Uterus (tissue), 4 donors: ENCODE data around the gene ELL2. TPM values are rescaled to one million over a fixed set of nuclear protein-coding genes. Genes with fewer than 3 reads are reported as not detected.

Source experiments
- DNase-seq, 2 donors: peaks; one replicate each; pipeline ENCODE4 v3.0.0-alpha.2; 2019 to 2020
- H3K27ac ChIP-seq, 2 donors: fragments of 200-600 bp; sonication (generic); 1 replicate in 1 of 2; 2 replicates in 1 of 2; pipeline ENCODE4 v1.5.1; 2016 to 2018
- H3K27me3 ChIP-seq, 2 donors: fragments of 200-600 bp; sonication (generic); one replicate each; pipeline ENCODE4 v1.5.1; 2018 to 2019; ENCODE audit warnings: control low read depth in 1 of 2
- H3K36me3 ChIP-seq, 2 donors: fragments of 200-600 bp; sonication (generic); one replicate each; pipeline ENCODE4 v1.5.1; 2019; ENCODE audit warnings: control low read depth in 1 of 2
- H3K4me1 ChIP-seq, 2 donors: fragments of 200-600 bp; sonication (generic); one replicate each; pipeline ENCODE4 v1.5.1; 2018 to 2019; ENCODE audit warnings: control low read depth in 1 of 2
- H3K4me3 ChIP-seq, 2 donors: fragments of 200-600 bp; sonication (generic); 1 replicate in 1 of 2; 2 replicates in 1 of 2; pipeline ENCODE4 v1.5.1; 2018 to 2019; ENCODE audit warnings: mild to moderate bottlenecking in 1 of 2
- H3K9me3 ChIP-seq, 2 donors: fragments of 200-600 bp; sonication (generic); one replicate each; pipeline ENCODE4 v1.5.1; 2019; ENCODE audit warnings: control low read depth in 1 of 2
- POLR2A ChIP-seq, 2 donors: fragments of 450-650 bp; IDR thresholded peaks; one replicate each; pipeline ENCODE4 v1.6.1; 2016; ENCODE audit warnings: antibody characterized with exemption in 2 of 2, mild to moderate bottlenecking in 1 of 2, moderate library complexity in 1 of 2
- intact Hi-C: fragments of 100-400 bp; cut with DNase I; formaldehyde crosslinking; loops from one replicate; pipeline ENCODE4 v1.15.1; 2023; ENCODE audit warnings: low total_unique reads
- total RNA-seq, 4 donors: library from RNA; depleted of rRNA in 3 of 4; stranded (reverse); fragments of >200 nt in 3 of 4; gene quantifications; one replicate each; pipeline versions ENCODE4 v1.1.0 to v1.2.4, GENCODE V29; 2014 to 2023
- TF ChIP-seq, protein P1 (sequence below), 4 experiments: fragments of 200-600 bp in 2 of 4; fragments of 450-650 bp in 2 of 4; sonication (generic) in 2 of 4; IDR thresholded peaks; one replicate each; pipeline ENCODE4 v1.5.1; 2016 to 2019; ENCODE audit warnings: antibody characterized with exemption in 4 of 4, mild to moderate bottlenecking in 2 of 4, moderate library complexity in 1 of 4
- donor health status: DM: yes; HTN: yes; CAD: no.

ELL2 gene
- total RNA-seq, 4 donors from 2014 or later, result 2.3 to 53.2 (median 16.0) TPM

DNA sequence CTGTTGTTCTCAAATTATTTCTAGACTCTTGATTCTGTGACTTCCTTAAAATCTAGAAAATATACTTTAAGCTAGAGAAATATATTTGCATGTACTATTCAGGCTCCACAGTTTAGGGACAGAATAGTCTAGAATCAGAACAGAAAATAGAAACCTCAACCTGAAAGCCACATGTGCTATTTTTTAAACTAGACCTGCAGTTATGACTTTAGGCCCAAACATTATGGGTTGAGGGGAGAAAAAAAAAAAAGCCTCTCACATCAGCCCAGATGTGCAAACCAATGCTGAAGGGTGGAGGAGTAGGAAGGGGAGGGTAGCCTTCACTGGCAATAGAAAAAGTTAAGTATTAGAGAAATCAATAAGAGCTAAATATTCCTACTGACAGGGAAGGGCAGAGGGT, 35.7 kb downstream of the ELL2 start:
- H3K4me3 ChIP-seq, result no peak overlapping the region
- H3K27ac ChIP-seq, result no peak overlapping the region

DNA sequence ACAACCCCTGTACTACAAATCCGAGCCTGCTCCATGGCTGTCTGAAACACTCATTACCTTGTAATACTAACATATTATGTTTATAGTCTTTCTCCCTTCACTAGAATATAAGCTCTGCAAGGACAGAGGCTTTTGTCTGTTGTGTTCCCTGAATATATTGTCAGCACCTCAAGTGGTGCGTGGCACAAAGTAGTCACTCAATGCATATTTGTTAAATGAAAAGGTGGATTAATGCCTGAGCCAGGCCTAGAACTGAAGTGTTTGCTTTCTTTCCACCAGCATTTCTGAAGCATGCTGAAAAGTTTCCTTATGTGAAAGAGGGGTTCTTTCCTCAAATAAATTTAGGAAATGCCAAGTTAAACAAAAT, 36.3 kb downstream of the ELL2 start:
- H3K36me3 ChIP-seq, result no peaks in the 10 kb centered on the region
- intact Hi-C loops, result no loop called here
- H3K4me1 ChIP-seq, result no peaks in the 10 kb centered on the region
- TF ChIP-seq, protein P1, sequence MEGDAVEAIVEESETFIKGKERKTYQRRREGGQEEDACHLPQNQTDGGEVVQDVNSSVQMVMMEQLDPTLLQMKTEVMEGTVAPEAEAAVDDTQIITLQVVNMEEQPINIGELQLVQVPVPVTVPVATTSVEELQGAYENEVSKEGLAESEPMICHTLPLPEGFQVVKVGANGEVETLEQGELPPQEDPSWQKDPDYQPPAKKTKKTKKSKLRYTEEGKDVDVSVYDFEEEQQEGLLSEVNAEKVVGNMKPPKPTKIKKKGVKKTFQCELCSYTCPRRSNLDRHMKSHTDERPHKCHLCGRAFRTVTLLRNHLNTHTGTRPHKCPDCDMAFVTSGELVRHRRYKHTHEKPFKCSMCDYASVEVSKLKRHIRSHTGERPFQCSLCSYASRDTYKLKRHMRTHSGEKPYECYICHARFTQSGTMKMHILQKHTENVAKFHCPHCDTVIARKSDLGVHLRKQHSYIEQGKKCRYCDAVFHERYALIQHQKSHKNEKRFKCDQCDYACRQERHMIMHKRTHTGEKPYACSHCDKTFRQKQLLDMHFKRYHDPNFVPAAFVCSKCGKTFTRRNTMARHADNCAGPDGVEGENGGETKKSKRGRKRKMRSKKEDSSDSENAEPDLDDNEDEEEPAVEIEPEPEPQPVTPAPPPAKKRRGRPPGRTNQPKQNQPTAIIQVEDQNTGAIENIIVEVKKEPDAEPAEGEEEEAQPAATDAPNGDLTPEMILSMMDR (IDR thresholded peaks at IDR 0.05), result no peak
- TF ChIP-seq POLR2A (IDR thresholded peaks at IDR 0.05), result no peak
- DNase-seq, result no peak
- no peaks in the 10 kb centered on the region for H3K9me3 ChIP-seq
- H3K27ac ChIP-seq, result no peak overlapping the region
- no peak overlapping the region for H3K4me3 ChIP-seq
- H3K27me3 ChIP-seq, result no peaks in the 10 kb centered on the region

More for the DNA sequence above, 35.7 kb downstream of the ELL2 start:
- Histone ChIP-seq H3K9me3 (no peaks in the 10 kb centered on the region), H3K4me1 (no peaks in the 10 kb centered on the region), H3K36me3 (no peaks in the 10 kb centered on the region), H3K27me3 (no peaks in the 10 kb centered on the region)
- intact Hi-C loops, result no loop called here
- no peak for DNase-seq
- TF ChIP-seq, protein P1 (IDR thresholded peaks at IDR 0.05), result no peak
- TF ChIP-seq POLR2A (IDR thresholded peaks at IDR 0.05), result no peak

DNA sequence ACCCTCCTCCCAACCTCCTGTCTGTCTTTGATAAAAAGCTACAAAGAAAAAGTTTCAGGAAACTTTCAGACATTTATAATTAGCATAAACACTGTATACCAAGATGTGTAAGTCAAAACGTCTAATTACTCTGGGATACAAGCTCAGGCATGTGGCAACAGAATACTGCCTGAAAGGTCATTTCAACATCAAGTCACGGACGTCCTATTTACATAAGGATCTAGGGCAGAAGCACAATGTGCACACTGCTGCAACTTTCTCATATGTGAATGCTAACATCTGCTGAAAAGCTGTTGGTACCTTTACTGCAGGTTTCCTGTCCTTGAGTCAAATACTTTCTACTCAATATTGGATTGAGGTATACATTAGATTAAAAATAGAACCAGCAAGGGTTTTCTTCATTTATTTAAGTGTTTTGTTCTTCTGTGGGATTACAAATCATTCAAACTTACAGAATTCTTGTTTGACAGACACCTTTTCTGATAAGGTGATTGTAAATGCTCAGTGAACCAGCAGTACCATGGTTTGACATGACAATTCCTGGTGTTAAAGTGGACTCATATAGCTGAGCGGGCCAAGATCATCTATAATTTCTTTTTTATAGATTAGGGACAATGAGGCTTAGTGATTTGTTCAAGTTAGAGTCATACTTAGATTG, 36.8 kb downstream of the ELL2 start:
- H3K4me3 ChIP-seq, result no peak overlapping the region
- no peak overlapping the region for H3K27ac ChIP-seq
- no peaks in the 10 kb centered on the region for H3K9me3 ChIP-seq
- H3K27me3 ChIP-seq, result no peaks in the 10 kb centered on the region
- no peak for TF ChIP-seq POLR2A (IDR thresholded peaks at IDR 0.05)
- TF ChIP-seq, protein P1 (IDR thresholded peaks at IDR 0.05), result no peak
- intact Hi-C loops, result no loop called here
- H3K4me1 ChIP-seq, result no peaks in the 10 kb centered on the region
- no peaks in the 10 kb centered on the region for H3K36me3 ChIP-seq
- no peak for DNase-seq

DNA sequence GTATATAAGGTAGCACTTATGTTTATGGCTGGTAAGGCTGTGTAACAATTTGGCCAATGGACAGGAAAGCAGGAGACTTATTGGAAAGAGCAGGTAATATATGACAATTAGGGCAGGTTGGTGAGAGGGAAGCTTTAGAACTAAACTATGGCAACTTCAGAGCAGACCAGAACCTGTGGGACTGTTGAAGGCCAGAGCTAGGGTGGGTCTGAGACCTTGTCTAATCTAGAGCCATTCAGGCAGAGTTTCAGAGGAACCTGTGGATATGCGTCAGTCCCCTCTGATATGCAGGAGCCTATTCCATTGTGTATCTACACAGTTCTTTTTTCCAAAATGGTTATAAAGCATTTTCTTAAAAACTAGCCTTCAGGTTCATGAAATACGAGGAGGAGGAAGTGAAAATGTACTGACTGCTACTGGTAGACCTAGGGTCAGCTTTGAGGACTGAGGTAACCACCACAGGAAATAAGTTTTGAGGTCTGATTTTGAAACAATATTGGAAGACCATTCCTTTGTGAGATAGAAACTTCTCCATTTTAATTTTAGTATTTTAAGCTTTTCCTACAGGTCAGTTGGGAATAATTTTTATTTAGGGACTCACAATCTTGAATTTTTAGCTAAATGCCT, 37.6 kb downstream of the ELL2 start:
- no peaks in the 10 kb centered on the region for H3K4me1 ChIP-seq
- intact Hi-C loops, result no loop called here
- no peaks in the 10 kb centered on the region for H3K27me3 ChIP-seq
- no peak for DNase-seq
- no peaks in the 10 kb centered on the region for H3K36me3 ChIP-seq
- no peaks in the 10 kb centered on the region for H3K9me3 ChIP-seq
- TF ChIP-seq, protein P1 (IDR thresholded peaks at IDR 0.05), result no peak
- no peak for TF ChIP-seq POLR2A (IDR thresholded peaks at IDR 0.05)
- no peak overlapping the region for H3K4me3 ChIP-seq
- no peak overlapping the region for H3K27ac ChIP-seq

DNA sequence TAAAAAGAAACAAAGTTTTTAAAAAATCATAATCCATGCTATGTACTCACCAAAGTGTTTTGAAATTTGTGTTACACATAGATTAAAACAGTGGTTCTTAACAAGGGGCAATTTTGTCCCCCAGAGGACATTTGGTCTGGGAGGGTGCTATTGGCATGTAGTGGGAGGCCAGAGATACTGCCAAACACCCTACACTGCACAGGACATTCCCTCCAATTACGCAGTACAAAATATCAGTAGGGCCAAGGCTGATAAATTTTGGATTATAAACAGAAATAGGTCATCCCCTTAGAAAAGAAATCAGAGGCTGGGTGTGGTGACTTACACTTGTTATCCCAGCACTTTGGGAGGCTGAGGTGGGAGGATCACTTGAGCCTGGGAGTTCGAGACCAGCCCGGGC, 38.9 kb downstream of the ELL2 start:
- Histone ChIP-seq H3K4me3 (no peak overlapping the region), H3K9me3 (no peaks in the 10 kb centered on the region), H3K36me3 (no peaks in the 10 kb centered on the region), H3K27me3 (no peaks in the 10 kb centered on the region), H3K4me1 (no peaks in the 10 kb centered on the region), H3K27ac (no peak overlapping the region)
- TF ChIP-seq POLR2A (IDR thresholded peaks at IDR 0.05), result no peak
- TF ChIP-seq, protein P1 (IDR thresholded peaks at IDR 0.05), result no peak
- intact Hi-C loops, result no loop called here
- no peak for DNase-seq
